Upper lobe of left lung (tissue), 4 donors: ENCODE results near the gene USH1C.

ENCODE experiments used
- EP300 ChIP-seq, 4 donors: sonication (generic); formaldehyde crosslinking; IDR thresholded peaks; one replicate each; pipeline ENCODE4 v1.5.1; 2017; ENCODE audit warnings: antibody characterized with exemption in 4 of 4, control low read depth in 2 of 4
- POLR2A ChIP-seq, 4 donors: fragments of 450-650 bp; IDR thresholded peaks; one replicate each; pipeline ENCODE4 v1.5.1; 2016 to 2017; ENCODE audit warnings: antibody characterized with exemption in 4 of 4, mild to moderate bottlenecking in 2 of 4
- POLR2AphosphoS5 ChIP-seq, 2 donors: sonication (generic); formaldehyde crosslinking; IDR thresholded peaks; one replicate each; pipeline ENCODE4 v1.5.1; 2017; ENCODE audit warnings: antibody characterized with exemption in 2 of 2
- TF ChIP-seq, protein P1 (sequence below), 6 experiments: fragments of 450-650 bp in 4 of 6; fragments of 200-600 bp in 2 of 6; sonication (generic) in 2 of 6; IDR thresholded peaks; one replicate each; pipeline ENCODE4 v1.5.1; 2016 to 2019; ENCODE audit warnings: antibody characterized with exemption in 6 of 6

DNA sequence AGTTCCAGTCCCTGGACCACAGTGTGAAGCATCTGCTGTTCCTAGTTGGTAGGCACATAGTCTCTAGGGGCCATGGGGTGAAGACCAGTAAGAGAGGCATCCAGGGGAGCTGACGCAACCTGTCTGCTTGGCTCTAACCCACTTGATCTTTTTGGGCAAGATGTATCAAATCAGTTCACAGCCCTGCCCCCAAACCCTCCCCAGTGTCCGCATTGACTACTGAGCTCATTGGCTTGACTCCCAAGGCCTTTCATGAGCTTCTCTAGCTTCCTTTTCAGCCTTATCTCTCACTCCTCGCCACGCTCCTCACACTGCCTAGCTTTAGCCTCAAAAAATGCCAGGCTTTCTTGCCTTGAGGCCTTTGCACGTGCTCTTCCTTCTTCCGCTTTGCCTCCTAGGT, 37.9 kb downstream of the USH1C start:
- TF ChIP-seq, protein P1, sequence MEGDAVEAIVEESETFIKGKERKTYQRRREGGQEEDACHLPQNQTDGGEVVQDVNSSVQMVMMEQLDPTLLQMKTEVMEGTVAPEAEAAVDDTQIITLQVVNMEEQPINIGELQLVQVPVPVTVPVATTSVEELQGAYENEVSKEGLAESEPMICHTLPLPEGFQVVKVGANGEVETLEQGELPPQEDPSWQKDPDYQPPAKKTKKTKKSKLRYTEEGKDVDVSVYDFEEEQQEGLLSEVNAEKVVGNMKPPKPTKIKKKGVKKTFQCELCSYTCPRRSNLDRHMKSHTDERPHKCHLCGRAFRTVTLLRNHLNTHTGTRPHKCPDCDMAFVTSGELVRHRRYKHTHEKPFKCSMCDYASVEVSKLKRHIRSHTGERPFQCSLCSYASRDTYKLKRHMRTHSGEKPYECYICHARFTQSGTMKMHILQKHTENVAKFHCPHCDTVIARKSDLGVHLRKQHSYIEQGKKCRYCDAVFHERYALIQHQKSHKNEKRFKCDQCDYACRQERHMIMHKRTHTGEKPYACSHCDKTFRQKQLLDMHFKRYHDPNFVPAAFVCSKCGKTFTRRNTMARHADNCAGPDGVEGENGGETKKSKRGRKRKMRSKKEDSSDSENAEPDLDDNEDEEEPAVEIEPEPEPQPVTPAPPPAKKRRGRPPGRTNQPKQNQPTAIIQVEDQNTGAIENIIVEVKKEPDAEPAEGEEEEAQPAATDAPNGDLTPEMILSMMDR (IDR thresholded peaks at IDR 0.05), result no peak
- no peak for TF ChIP-seq POLR2A (IDR thresholded peaks at IDR 0.05)
- TF ChIP-seq EP300 (IDR thresholded peaks at IDR 0.05), result no peak
- no peak for TF ChIP-seq POLR2AphosphoS5 (IDR thresholded peaks at IDR 0.05)
